Colonic mucosa (tissue), 4 donors: ENCODE results near the gene PRKCE. TPM values are rescaled to one million over a fixed set of nuclear protein-coding genes. Genes with fewer than 3 reads are reported as not detected.

ENCODE experiments used
- DNase-seq: peaks from one replicate; pipeline ENCODE4 v3.0.0-alpha.2; 2020
- H3K27ac ChIP-seq: fragments of 200-600 bp; one replicate; pipeline ENCODE4 v1.8.0; 2021
- H3K27me3 ChIP-seq: fragments of 200-600 bp; one replicate; pipeline ENCODE4 v1.8.0; 2021
- H3K36me3 ChIP-seq: fragments of 200-600 bp; one replicate; pipeline ENCODE4 v1.8.0; 2021
- H3K4me1 ChIP-seq: fragments of 200-600 bp; one replicate; pipeline ENCODE4 v1.8.0; 2021; ENCODE audit warnings: mild to moderate bottlenecking
- H3K4me3 ChIP-seq: fragments of 200-600 bp; one replicate; pipeline ENCODE4 v1.8.0; 2021
- H3K9ac ChIP-seq, 2 donors: one replicate each; pipeline ENCODE4 v1.7.0; 2013; ENCODE audit warnings: control low read depth in 2 of 2, low read depth in 2 of 2, low read length in 2 of 2
- H3K9me3 ChIP-seq: fragments of 200-600 bp; one replicate; pipeline ENCODE4 v1.8.0; 2021
- intact Hi-C: fragments of 100-400 bp; cut with DNase I; formaldehyde crosslinking; loops from one replicate; pipeline ENCODE4 v1.14.1; 2022
- total RNA-seq, 2 donors: library from RNA; stranded (reverse); fragmentation: NEBNext Ultra II Directional in 1 of 2; extraction: Animal tissue kit (Norgen Biotek cat#: 25700) in 1 of 2; gene quantifications; one replicate each; pipeline ENCODE4 v1.2.1, GENCODE V29; 2021
- TF ChIP-seq, protein P1 (sequence below): fragments of 200-600 bp; IDR thresholded peaks from one replicate; pipeline ENCODE4 v1.8.0; 2022; ENCODE audit warnings: antibody characterized with exemption, mild to moderate bottlenecking
- donor health status: healthy.
- donor health status: DM: no; HTN: no; CAD: no.
- donor health status: DM: no; HTN: no; CAD: no.

PRKCE gene
- total RNA-seq, 2 donors from 2014 or later: 17.5 to 25.8 TPM

DNA sequence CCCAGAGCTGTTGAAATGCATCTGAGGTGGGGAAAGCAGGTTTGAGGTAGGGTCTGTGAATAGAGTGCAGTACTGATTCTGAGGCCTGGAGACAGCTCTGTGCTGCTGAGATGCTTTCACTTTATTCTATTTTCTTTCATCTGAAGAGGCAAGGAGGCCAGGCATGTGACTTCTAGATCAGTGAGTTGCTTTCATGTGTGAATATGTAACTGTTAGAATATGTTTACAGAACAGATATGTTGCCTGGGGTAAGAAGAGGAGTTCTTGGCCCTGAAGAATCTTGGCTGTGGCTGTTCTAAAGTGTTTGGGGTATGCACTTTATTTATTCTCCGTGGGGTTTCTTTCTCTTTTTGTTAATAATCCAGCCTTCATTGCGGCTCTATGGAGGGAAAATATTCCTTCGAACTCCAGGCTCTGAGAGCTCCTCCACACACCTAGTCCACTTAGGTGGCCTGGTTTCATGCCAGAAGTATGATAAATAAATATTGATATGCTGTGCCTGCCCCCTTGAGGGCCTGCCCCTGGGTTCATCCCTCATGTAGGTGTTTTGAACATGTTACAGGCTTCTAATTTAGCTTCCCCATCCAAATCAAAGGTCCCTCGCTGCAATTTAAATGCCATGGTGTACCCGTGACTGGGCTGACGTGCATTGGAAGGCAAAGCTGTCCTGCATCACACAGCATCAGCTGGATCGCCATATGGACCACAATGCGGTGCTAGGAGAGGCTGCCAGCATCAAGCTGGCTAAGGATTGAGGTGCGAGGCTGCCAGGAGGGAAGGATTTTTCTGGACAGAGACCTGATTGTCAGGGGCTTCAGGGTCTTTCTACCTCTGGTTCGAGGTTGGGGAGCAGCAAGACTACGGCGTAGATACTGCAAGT, 102.9 kb downstream of the PRKCE start:
- H3K36me3 ChIP-seq: no peaks in the 10 kb centered on the region
- H3K4me1 ChIP-seq: no peaks in the 10 kb centered on the region
- intact Hi-C loops: no loop called here
- no peak overlapping the region for H3K9ac ChIP-seq
- H3K9me3 ChIP-seq: no peaks in the 10 kb centered on the region
- no peaks in the 10 kb centered on the region for H3K27me3 ChIP-seq
- no peak overlapping the region for H3K27ac ChIP-seq
- TF ChIP-seq, protein P1, sequence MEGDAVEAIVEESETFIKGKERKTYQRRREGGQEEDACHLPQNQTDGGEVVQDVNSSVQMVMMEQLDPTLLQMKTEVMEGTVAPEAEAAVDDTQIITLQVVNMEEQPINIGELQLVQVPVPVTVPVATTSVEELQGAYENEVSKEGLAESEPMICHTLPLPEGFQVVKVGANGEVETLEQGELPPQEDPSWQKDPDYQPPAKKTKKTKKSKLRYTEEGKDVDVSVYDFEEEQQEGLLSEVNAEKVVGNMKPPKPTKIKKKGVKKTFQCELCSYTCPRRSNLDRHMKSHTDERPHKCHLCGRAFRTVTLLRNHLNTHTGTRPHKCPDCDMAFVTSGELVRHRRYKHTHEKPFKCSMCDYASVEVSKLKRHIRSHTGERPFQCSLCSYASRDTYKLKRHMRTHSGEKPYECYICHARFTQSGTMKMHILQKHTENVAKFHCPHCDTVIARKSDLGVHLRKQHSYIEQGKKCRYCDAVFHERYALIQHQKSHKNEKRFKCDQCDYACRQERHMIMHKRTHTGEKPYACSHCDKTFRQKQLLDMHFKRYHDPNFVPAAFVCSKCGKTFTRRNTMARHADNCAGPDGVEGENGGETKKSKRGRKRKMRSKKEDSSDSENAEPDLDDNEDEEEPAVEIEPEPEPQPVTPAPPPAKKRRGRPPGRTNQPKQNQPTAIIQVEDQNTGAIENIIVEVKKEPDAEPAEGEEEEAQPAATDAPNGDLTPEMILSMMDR: no peak
- DNase-seq: no peak
- no peak overlapping the region for H3K4me3 ChIP-seq

DNA sequence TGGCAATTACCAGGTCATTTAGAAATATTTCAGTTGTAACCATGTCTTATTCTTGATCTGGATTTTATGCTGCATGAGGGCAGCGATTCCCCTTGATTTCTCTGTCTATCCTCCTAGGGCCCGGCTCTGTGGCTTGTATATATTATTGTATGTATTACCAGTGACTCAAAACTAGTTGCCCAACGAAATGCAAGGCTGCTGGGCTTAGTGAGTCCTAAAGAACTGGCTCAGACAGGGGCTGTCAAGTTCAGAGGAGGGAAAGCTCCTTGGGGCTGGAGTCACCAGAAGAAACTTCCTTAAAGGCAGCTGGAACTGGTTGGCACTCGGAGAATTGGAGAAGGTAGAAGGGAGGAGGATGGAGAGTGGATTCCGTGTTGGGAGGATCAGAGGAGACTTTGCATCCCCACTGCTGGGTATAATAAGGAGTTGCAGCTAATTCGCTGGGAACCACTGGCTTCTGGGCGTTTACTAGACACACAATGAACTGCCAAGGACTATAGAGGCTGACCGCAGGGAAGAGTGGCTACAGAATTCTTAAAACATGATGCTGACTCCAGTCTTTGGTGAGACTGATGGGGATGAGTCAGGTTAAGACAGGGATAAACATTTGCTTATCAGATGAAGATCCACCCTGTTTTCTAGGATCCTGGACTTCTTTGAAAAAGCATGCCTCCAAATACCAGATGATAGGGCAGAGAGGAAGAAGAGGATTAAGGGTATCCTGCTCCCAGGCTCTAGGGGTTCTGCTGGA, 104.3 kb downstream of the PRKCE start:
- DNase-seq: no peak

DNA sequence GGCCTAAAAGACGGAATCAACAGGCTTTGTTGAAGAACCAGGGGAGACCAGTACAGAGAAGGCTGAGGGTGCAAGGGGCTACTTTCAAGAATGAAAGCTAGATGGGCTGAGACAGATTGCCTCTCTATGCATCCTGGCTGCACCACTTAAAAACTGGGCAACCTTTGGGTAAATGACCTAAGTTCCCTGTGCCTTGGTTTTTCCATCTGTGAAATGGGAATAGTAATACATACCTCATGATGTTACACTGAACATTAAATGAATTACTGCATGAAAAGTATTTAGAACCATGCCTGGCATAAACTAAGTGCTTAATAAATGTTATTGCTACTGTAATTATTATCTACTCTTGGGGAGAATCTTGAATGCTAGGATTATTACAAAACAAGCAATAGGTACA, 106.5 kb downstream of the PRKCE start:
- no peaks in the 10 kb centered on the region for H3K9me3 ChIP-seq
- TF ChIP-seq, protein P1: no peak
- H3K36me3 ChIP-seq: no peaks in the 10 kb centered on the region
- H3K27me3 ChIP-seq: no peaks in the 10 kb centered on the region
- no peaks in the 10 kb centered on the region for H3K4me1 ChIP-seq
- no peak overlapping the region for H3K4me3 ChIP-seq
- intact Hi-C loops: no loop called here
- no peak overlapping the region for H3K27ac ChIP-seq
- H3K9ac ChIP-seq: no peak overlapping the region
- no peak for DNase-seq

More for the DNA sequence above, 104.3 kb downstream of the PRKCE start:
- TF ChIP-seq, protein P1: no peak
- H3K27ac ChIP-seq: no peak overlapping the region
- intact Hi-C loops: no loop called here
- H3K9ac ChIP-seq: no peak overlapping the region
- H3K27me3 ChIP-seq: no peaks in the 10 kb centered on the region
- H3K36me3 ChIP-seq: no peaks in the 10 kb centered on the region
- H3K4me1 ChIP-seq: no peaks in the 10 kb centered on the region
- H3K9me3 ChIP-seq: no peaks in the 10 kb centered on the region
- H3K4me3 ChIP-seq: no peak overlapping the region

DNA sequence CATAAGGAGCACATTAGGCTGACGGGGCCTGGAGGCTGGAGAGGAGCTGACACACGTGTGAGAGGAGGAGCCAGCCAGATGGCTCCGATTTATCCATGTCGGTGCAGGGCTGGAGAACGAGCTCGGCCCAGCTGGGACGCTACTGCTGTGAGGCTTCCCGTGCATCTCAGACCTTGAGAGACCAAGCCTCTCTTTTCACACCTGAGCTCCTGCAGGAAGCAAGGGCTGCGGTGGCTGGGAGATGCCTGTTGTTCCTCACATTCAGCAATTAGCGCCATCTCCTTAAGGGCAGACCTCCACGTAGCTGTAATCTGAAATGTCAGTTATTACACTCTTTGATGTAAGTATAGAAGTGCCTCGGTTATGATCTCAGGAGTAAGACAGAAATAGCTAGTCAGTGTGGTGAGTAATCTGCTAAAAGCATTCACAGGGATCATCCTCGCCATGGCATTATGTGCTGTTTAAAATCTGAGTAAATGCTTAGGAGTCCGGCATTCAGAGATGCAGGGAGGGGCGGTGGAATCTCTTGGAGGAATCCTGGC, 107.9 kb downstream of the PRKCE start:
- Histone ChIP-seq H3K27me3 (no peaks in the 10 kb centered on the region), H3K4me1 (no peaks in the 10 kb centered on the region), H3K27ac (no peak overlapping the region), H3K9ac (no peak overlapping the region), H3K9me3 (no peaks in the 10 kb centered on the region), H3K36me3 (no peaks in the 10 kb centered on the region), H3K4me3 (no peak overlapping the region)
- TF ChIP-seq, protein P1: no peak
- no peak for DNase-seq
- intact Hi-C loops: no loop called here

DNA sequence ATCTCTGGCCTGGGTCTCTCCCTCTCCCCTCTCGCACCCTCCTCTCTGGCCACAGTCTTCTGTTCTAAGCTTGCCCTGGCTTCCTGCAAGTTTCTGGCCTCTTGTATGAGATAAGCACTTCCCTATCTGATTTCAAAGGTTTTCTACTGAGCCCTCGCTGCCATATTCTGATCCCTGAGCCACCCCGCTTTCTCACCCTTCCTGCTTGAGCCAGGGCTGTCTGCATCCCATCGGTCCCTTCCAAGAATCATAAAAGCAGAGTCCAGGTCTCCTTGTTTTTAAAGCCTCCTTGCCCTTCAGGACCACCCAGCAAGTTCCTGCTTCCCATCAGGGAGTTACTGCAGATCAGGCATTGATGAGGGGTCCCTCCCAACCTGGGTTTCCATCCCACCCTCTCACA, 110.2 kb downstream of the PRKCE start:
- Histone ChIP-seq H3K27ac (no peak overlapping the region), H3K27me3 (no peaks in the 10 kb centered on the region), H3K9ac (no peak overlapping the region), H3K36me3 (no peaks in the 10 kb centered on the region), H3K4me3 (no peak overlapping the region), H3K9me3 (no peaks in the 10 kb centered on the region), H3K4me1 (no peaks in the 10 kb centered on the region)
- no peak for DNase-seq
- TF ChIP-seq, protein P1: no peak
- intact Hi-C loops: no loop called here
